AG04450 (cell line): ENCODE results near the gene ZFHX3. TPM values are rescaled to one million over a fixed set of nuclear protein-coding genes. Genes with fewer than 3 reads are reported as not detected.

Experiments used
- CTCF ChIA-PET: fragments of 300-600, 350-600 bp; formaldehyde crosslinking; extraction: SDS; loops from one replicate; lab custom pipeline; 2022; ENCODE audit warnings: antibody characterized with exemption, inconsistent platforms; lab: Charles Lee
- POLR2A ChIA-PET: fragments of 350-600 bp; formaldehyde crosslinking; extraction: SDS; loops from one replicate; lab custom pipeline; 2021; ENCODE audit warnings: antibody characterized with exemption, inconsistent platforms; lab: Yijun Ruan, JAX
- DNase-seq: peaks from one replicate; pipeline ENCODE4 v3.0.0-alpha.2; 2011; ENCODE audit warnings: low read depth, low spot score
- H3K27ac ChIP-seq: one replicate; pipeline ENCODE4 v1.5.1; 2012; ENCODE audit warnings: low read depth, low read length, control low read depth
- H3K27me3 ChIP-seq: one replicate; pipeline ENCODE4 v1.6.0; 2012; ENCODE audit warnings: low read length; ENCODE audit not compliant: control insufficient read depth, insufficient read depth
- H3K4me3 ChIP-seq: 2 replicates; pipeline ENCODE4 v1.5.1; 2011; ENCODE audit warnings: mild to moderate bottlenecking, low read depth, low read length, control low read depth
- H3K9me3 ChIP-seq: 2 replicates; pipeline ENCODE4 v1.5.1; 2012; ENCODE audit warnings: low read length; ENCODE audit not compliant: control insufficient read depth, insufficient read depth
- polyA minus RNA-seq: library from RNA; depleted of rRNA, polyadenylated mRNA; stranded (reverse); fragments of >200 nt; gene quantifications from 2 replicates; pipeline ENCODE4 v1.2.3, GENCODE V29; 2011; rRNA and poly(A)+ RNA removed
- polyA plus RNA-seq: library from polyadenylated mRNA; depleted of rRNA; stranded (reverse); fragments of >200 nt; gene quantifications from 2 replicates; pipeline ENCODE4 v1.2.3, GENCODE V29; 2011; rRNA removed
- TF ChIP-seq, protein P1 (sequence below): IDR thresholded peaks from 2 replicates; pipeline ENCODE4 v1.5.1; 2011; ENCODE audit warnings: low read depth, low read length, control low read depth, inconsistent platforms

Gene ZFHX3, protein sequence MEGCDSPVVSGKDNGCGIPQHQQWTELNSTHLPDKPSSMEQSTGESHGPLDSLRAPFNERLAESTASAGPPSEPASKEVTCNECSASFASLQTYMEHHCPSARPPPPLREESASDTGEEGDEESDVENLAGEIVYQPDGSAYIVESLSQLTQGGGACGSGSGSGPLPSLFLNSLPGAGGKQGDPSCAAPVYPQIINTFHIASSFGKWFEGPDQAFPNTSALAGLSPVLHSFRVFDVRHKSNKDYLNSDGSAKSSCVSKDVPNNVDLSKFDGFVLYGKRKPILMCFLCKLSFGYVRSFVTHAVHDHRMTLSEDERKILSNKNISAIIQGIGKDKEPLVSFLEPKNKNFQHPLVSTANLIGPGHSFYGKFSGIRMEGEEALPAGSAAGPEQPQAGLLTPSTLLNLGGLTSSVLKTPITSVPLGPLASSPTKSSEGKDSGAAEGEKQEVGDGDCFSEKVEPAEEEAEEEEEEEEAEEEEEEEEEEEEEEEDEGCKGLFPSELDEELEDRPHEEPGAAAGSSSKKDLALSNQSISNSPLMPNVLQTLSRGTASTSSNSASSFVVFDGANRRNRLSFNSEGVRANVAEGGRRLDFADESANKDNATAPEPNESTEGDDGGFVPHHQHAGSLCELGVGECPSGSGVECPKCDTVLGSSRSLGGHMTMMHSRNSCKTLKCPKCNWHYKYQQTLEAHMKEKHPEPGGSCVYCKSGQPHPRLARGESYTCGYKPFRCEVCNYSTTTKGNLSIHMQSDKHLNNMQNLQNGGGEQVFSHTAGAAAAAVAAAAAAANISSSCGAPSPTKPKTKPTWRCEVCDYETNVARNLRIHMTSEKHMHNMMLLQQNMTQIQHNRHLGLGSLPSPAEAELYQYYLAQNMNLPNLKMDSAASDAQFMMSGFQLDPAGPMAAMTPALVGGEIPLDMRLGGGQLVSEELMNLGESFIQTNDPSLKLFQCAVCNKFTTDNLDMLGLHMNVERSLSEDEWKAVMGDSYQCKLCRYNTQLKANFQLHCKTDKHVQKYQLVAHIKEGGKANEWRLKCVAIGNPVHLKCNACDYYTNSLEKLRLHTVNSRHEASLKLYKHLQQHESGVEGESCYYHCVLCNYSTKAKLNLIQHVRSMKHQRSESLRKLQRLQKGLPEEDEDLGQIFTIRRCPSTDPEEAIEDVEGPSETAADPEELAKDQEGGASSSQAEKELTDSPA (N-terminal part only)
- 3.3 and 4.2 TPM in 2 replicates for polyA plus RNA-seq
- 11.1 and 12.1 TPM in 2 replicates for polyA minus RNA-seq

DNA sequence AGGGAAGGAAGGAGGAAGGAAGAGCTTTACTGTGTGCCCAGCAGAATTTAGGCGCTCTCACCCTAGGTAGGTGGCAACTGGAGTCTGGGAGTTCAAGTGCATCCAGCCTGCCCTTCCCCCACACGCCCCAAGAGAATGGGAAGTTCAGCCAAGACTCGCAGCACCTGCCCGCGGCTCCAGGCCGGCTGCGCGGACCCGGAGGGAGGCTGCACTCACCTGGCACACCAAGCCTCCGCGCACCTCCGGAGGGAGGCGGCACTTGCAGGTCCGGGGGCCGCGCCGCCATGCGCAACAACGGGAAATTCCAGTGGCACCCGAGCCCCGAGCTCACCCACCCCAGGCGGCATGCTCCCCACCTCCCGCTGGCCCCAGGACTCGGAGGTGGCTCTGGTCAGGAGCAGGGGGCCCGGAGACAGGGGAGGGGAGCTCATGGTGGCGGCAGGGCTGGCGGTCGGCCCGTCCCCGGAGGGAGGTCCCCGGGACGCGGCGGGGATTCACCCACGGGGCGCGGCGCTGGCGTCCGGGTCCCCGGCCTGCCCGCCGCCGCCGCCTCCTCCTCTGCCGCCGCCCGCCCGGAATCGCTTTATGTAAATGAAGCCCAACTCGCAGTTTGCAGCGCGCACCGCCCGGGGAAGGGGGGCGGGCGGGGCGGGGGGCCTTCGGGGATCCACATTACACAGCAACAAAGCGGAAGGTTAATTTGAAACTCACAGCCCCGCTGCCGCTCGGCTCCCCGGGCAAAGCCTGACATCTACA lies at the start of gene ZFHX3:
Gene ZFHX3 (minus strand): TSS at position 593 of the 756 bp plus-strand sequence. CDS start 87,983 bp downstream, outside the sequence.
- CTCF ChIA-PET, result interaction anchor here (0.7 to 5.7 kb wide), 5 partner anchors 9 to 215 kb away, joined by 3 to 35 read pairs (median 3); no protein-coding TSS in a partner anchor

DNA sequence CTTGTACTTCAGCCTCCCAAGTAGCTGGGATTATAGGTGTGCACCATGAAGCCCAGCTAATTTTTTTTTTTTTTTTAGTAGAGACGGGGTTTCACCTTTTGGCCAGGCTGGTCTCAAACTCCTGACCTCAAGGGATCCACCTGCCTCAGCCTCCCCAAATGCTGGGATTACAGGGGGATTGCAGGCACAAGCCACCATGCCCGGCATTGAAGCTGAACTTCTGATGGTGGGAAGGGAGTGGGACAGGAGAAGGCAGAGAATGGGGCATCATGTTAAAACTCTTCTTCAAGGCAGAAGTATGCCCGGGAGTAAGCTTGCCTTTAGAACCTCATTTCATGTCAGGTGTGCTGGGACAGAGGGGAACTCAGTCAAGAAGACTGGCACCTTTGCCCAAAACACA lies 48.6 kb upstream of the ZFHX3 start:
- Histone ChIP-seq H3K9me3 (peaks cover 3% of the 10 kb centered on the region; the same call in 1 of the 2 replicates), H3K27me3 (no peaks in the 10 kb centered on the region), H3K27ac (no peak overlapping the region), H3K4me3 (no peak overlapping the region)
- TF ChIP-seq, protein P1, sequence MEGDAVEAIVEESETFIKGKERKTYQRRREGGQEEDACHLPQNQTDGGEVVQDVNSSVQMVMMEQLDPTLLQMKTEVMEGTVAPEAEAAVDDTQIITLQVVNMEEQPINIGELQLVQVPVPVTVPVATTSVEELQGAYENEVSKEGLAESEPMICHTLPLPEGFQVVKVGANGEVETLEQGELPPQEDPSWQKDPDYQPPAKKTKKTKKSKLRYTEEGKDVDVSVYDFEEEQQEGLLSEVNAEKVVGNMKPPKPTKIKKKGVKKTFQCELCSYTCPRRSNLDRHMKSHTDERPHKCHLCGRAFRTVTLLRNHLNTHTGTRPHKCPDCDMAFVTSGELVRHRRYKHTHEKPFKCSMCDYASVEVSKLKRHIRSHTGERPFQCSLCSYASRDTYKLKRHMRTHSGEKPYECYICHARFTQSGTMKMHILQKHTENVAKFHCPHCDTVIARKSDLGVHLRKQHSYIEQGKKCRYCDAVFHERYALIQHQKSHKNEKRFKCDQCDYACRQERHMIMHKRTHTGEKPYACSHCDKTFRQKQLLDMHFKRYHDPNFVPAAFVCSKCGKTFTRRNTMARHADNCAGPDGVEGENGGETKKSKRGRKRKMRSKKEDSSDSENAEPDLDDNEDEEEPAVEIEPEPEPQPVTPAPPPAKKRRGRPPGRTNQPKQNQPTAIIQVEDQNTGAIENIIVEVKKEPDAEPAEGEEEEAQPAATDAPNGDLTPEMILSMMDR, result no peak
- POLR2A ChIA-PET, result no interaction called here
- DNase-seq, result no peak
- CTCF ChIA-PET, result no interaction called here

More for the DNA sequence above, at the start of gene ZFHX3:
- no peak for DNase-seq
- Histone ChIP-seq H3K9me3 (no peaks in the 10 kb centered on the region), H3K4me3 (peak within 1 kb of the TSS; percentile 68), H3K27ac (peak within 1 kb of the TSS; percentile 75), H3K27me3 (no peaks in the 10 kb centered on the region)
- POLR2A ChIA-PET, result interaction anchor here (0.7 to 1.9 kb wide), 3 partner anchors 11 to 209 kb away, joined by 3 to 7 read pairs (median 4); no protein-coding TSS in a partner anchor
- TF ChIP-seq, protein P1, result no peak

DNA sequence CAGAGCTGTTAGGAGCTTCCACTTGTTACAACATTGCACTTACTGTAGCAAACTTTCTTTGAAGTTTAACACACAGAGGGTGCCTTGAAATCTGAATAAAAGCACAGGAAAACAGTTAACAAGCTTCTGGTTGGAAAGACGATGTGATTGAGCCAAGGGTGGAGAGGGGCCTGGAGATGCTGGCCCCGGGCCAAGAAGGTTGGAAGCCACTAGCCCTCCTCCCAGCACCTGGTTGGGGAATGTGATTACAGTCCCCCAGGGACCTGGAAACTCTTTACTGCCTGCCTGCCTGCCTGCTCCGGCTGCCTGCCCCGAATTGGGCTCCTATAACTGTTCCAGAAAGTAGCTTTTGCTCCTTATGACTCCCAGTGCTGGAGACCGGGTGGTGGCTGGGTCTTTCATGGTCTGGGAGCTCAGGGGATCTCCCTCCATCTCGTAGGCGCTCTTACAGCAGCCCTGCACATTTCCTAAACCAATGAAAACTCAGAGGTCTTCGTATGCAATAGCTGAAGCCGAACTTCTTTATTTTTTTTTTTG lies 48.0 kb upstream of the ZFHX3 start:
- H3K27ac ChIP-seq, result no peak overlapping the region
- no peak overlapping the region for H3K4me3 ChIP-seq
- DNase-seq, result no peak
- ChIA-PET POLR2A (no interaction called here), CTCF (no interaction called here)
- TF ChIP-seq, protein P1, result no peak
- H3K27me3 ChIP-seq, result no peaks in the 10 kb centered on the region
- H3K9me3 ChIP-seq, result peaks cover 3% of the 10 kb centered on the region; the same call in 1 of the 2 replicates

DNA sequence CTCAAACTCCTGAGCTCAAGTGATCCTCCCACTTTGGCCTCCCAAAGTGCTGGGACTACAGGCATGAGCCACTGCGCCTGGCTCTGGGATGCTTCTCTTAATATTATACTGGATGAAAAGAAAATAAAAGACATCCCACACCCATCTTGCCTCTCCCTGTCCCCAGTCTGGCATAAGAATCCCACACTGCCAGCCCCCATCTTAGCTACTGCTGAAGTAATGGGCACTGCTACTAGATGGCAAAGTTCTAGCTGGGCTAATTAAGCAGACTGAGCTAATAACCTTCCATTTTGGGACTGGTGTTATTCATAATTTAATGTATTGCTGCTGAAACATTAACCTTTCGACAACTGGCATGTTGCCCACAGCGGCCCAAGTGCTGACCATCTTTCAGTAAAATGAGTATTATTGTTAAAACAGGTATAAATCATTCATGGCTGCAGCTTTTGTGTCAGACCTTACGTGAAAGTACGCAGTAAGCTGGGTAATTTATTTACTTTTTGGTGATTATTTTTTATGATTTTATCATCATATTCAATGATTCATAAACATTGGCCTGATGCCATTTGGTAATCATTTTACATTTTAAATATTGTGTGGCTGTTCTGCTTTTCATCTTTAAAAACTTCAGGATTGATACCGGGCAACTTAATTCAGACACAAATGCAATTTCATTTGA lies 47.4 kb upstream of the ZFHX3 start:
- ChIA-PET POLR2A (no interaction called here), CTCF (no interaction called here)
- TF ChIP-seq, protein P1, result no peak
- H3K27me3 ChIP-seq, result no peaks in the 10 kb centered on the region
- H3K9me3 ChIP-seq, result peaks cover 3% of the 10 kb centered on the region; the same call in 1 of the 2 replicates
- no peak for DNase-seq
- no peak overlapping the region for H3K27ac ChIP-seq
- H3K4me3 ChIP-seq, result no peak overlapping the region
